Pancreas (tissue), 10 donors: ENCODE results near the gene SPTLC3. TPM values are rescaled to one million over a fixed set of nuclear protein-coding genes. Genes with fewer than 3 reads are reported as not detected.
A peak's percentile ranks its signal among the peaks of the same experiment; 100 is the strongest.

ENCODE experiments used
- ATAC-seq, 4 donors: fragments of 200-7000 bp; cut with Tn5 transposase; one replicate each; pipeline versions ENCODE4 v1.8.0 to v1.9.1; 2020; ENCODE audit warnings: mild to moderate bottlenecking in 4 of 4, moderate library complexity in 4 of 4
- DNase-seq, 6 donors: peaks; one replicate each; pipeline ENCODE4 v3.0.0-alpha.2; 2020
- FAIRE-seq: peaks from 2 replicates; lab custom pipeline; 2012; peaks lifted over from hg19 to GRCh38; lab: Jason Lieb, UNC
- H3K27ac ChIP-seq, 4 donors: fragments of 200-600 bp; sonication (generic); 1 replicate in 3 of 4; 2 replicates in 1 of 4; pipeline versions ENCODE4 v1.5.0 to v1.8.0; 2020
- H3K27me3 ChIP-seq, 4 donors: fragments of 200-600 bp; one replicate each; pipeline ENCODE4 v1.8.0; 2021
- H3K36me3 ChIP-seq, 3 donors: fragments of 200-600 bp; sonication (generic) in 1 of 3; one replicate each; pipeline versions ENCODE4 v1.5.0 to v1.8.0; 2020 to 2021
- H3K4me1 ChIP-seq, 3 donors: fragments of 200-600 bp; one replicate each; pipeline ENCODE4 v1.8.0; 2021
- H3K4me3 ChIP-seq, 4 donors: fragments of 200-600 bp; sonication (generic) in 2 of 4; one replicate each; pipeline versions ENCODE4 v1.5.0 to v1.8.0; 2020 to 2021
- H3K9me3 ChIP-seq, 4 donors: fragments of 200-600 bp; one replicate each; pipeline ENCODE4 v1.8.0; 2021
- WGBS, 2 donors: extraction: QIAGEN DNeasy Blood & Tissue Kit; methylation state at CpG; one replicate each; pipeline ENCODE4 v1.1.7; 2013; 5-methylcytosine and 5-hydroxymethylcytosine counted together
- intact Hi-C, 3 donors: fragments of 100-400 bp; cut with DNase I; formaldehyde crosslinking; loops; one replicate each; pipeline versions ENCODE4 v1.11.1 to v1.14.2; 2022
- polyA plus RNA-seq, 2 donors: library from polyadenylated mRNA; stranded (reverse); fragments of 200-250 nt; gene quantifications; one replicate each; pipeline ENCODE4 v1.2.3, GENCODE V29; 2013
- total RNA-seq, 6 donors: library from RNA; stranded (reverse); fragmentation: NEBNext Ultra II Directional in 4 of 6; extraction: Animal tissue kit (Norgen Biotek cat#: 25700) in 4 of 6; gene quantifications; one replicate each; pipeline versions ENCODE4 v1.2.1 to v1.2.4, GENCODE V29; 2021 to 2023
- TF ChIP-seq, protein P1 (sequence below), 4 donors: fragments of 200-600 bp; sonication (generic) in 3 of 4; IDR thresholded peaks; one replicate each; pipeline versions ENCODE4 v1.5.0 to v1.8.0; 2021; ENCODE audit warnings: antibody characterized with exemption in 4 of 4
- donor health status: healthy with polysubstance abuse.
- donor health status: DM: no; HTN: no; CAD: no; lungs with moderate emphysema.
- donor health status: DM: no; HTN: no; CAD: no.
- donor health status: control.
- donor health status: control.
- donor health status: Bipolar disorder and iron deficiency.
- donor health status: DM: yes; HTN: yes; CAD: no.
- donor health status: DM: no; HTN: no; CAD: no.
- donor health status: DM: no; HTN: no; CAD: no.
- donor health status: DM: yes; HTN: yes; CAD: no.

Gene SPTLC3
- total and polyA plus RNA-seq, 8 donors: 1.5 to 9.3 (median 4.4) TPM

DNA sequence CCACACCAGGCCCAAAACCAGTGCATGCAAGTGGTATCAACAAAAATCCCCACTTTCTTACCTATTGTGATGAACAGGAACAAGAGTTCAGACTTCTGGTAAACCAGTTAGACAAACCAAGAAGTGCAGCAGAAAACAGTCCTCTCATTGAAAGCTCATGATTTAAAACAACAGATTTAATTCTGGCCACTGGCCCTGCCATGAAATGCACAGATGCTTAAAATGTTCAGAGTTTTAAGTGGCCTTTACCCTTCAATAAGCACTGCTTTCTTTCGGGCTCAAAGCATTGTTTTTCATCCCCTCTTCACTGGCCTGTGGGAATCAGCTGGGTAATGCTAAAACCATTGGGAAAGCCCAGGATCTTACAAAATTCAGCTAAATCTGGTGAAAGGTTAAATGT lies 109.9 kb downstream of the SPTLC3 start:
- DNase-seq (no peak), FAIRE-seq (no peak), ATAC-seq (no peak)
- intact Hi-C loops: loop anchor here in 1 of 3 donors (10.0 kb wide), 1 partner anchor 426 kb away; no protein-coding TSS in a partner anchor
- Histone ChIP-seq H3K27ac (no peak overlapping the region), H3K9me3 (no peaks in the 10 kb centered on the region), H3K36me3 (no peaks in the 10 kb centered on the region), H3K4me3 (no peak overlapping the region), H3K4me1 (no peaks in the 10 kb centered on the region), H3K27me3 (no peaks in the 10 kb centered on the region)
- TF ChIP-seq, protein P1, sequence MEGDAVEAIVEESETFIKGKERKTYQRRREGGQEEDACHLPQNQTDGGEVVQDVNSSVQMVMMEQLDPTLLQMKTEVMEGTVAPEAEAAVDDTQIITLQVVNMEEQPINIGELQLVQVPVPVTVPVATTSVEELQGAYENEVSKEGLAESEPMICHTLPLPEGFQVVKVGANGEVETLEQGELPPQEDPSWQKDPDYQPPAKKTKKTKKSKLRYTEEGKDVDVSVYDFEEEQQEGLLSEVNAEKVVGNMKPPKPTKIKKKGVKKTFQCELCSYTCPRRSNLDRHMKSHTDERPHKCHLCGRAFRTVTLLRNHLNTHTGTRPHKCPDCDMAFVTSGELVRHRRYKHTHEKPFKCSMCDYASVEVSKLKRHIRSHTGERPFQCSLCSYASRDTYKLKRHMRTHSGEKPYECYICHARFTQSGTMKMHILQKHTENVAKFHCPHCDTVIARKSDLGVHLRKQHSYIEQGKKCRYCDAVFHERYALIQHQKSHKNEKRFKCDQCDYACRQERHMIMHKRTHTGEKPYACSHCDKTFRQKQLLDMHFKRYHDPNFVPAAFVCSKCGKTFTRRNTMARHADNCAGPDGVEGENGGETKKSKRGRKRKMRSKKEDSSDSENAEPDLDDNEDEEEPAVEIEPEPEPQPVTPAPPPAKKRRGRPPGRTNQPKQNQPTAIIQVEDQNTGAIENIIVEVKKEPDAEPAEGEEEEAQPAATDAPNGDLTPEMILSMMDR (IDR thresholded peaks at IDR 0.05): no peak
- WGBS, 2 donors: 92 to 100% methylated on average over 1 of the region's 1 CpG

DNA sequence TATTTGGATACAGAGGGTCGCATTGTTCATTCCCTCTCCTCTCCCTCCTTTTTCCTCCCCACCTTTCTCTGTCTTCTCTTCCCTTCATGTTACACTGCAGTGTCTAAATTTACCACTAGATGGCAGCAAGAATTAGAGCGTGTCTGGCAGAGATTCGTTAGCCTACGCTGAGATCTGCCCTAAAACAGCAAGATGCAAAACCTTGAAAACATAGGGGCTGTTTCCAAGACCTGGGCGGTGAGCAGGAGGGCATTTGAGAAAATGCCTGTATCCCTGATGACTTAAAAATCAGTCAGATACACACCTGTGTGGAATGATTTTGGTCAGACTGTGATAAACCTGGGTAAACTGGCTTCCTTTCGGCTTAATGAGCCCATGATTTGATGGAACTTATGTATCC lies 110.8 kb downstream of the SPTLC3 start:
- H3K4me3 ChIP-seq: no peak overlapping the region
- ATAC-seq (peak; percentile 91 to 95 (median 93)), FAIRE-seq (peak; percentile 53), DNase-seq (peak in 2 of 6 donors; percentile 14 to 54)
- H3K27me3 ChIP-seq: no peaks in the 10 kb centered on the region
- H3K27ac ChIP-seq: no peak overlapping the region
- TF ChIP-seq, protein P1 (IDR thresholded peaks at IDR 0.05): peak; percentile 60 to 79 (median 74)
- no peaks in the 10 kb centered on the region for H3K36me3 ChIP-seq
- no peaks in the 10 kb centered on the region for H3K9me3 ChIP-seq
- H3K4me1 ChIP-seq: no peaks in the 10 kb centered on the region
- intact Hi-C loops: loop anchor here in 1 of 3 donors (10.0 kb wide), 1 partner anchor 425 kb away; no protein-coding TSS in a partner anchor
- 19 to 20% methylated on average over 6 of the region's 6 CpGs for WGBS, 2 donors

DNA sequence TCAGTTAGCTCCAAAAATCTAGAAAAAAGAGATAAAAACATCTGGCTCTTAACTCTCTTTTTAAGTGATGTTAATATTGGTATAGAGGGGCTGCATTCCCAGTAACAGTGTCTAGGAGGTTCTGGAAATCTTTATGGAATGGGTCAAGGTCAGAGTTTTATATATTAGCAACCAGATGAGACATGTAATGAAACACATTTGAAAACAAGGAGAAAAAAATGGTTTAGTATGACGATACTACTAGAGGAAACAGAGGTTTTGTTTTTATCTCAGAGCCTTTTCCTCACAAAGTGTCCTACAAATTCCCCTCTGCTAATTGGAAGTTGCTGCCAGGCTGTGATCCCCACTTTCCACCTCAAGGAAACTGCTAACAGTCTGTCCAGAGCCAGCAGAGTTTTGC lies 111.7 kb downstream of the SPTLC3 start:
- intact Hi-C loops: loop anchor here in 2 of 3 donors (5.0 to 10.0 kb wide), 3 partner anchors 144 to 654 kb away; no protein-coding TSS in a partner anchor
- H3K36me3 ChIP-seq: no peaks in the 10 kb centered on the region

DNA sequence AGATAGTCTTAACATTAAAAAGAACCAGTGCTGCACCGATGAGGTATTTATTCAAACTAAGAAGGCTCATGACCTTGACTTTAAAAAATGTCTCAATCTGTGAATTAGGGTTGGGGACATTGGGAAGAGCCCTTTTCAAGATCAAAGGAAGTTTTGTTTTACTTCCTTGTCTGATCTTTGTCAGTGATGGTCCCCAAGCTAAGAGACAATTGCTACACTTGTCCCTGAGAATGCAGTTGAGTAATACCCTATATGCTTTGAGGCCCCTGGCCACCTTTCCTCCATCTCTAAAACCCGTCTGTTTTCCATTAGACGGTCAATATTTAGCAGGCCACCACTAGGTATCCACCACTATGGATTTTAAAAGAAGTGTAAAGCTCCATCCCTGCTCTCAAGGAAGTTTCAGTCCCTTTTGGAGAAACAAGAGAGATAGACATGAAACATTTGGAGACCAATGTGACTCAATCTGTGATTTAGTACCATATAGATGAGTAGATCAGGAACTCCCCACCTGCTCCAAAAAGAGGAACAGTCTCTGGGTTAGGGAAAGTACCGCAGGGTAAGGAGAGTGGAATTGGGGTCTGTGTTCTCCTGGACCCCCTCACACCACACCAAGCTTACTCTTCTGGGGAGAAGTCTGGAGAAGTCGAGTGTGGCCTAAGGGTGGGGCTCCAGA lies 113.2 kb downstream of the SPTLC3 start:
- H3K27me3 ChIP-seq: no peaks in the 10 kb centered on the region
- ATAC-seq (no peak), FAIRE-seq (no peak), DNase-seq (no peak)
- no peaks in the 10 kb centered on the region for H3K9me3 ChIP-seq
- H3K4me1 ChIP-seq: no peaks in the 10 kb centered on the region
- no peaks in the 10 kb centered on the region for H3K36me3 ChIP-seq
- H3K4me3 ChIP-seq: no peak overlapping the region
- H3K27ac ChIP-seq: no peak overlapping the region
- TF ChIP-seq, protein P1 (IDR thresholded peaks at IDR 0.05): no peak
- 85 to 91% methylated on average over 5 of the region's 5 CpGs for WGBS, 2 donors
- intact Hi-C loops: loop anchor here in 2 of 3 donors (5.0 to 10.0 kb wide), 3 partner anchors 143 to 653 kb away; no protein-coding TSS in a partner anchor

More for the DNA sequence above, 111.7 kb downstream of the SPTLC3 start:
- H3K4me3 ChIP-seq: no peak overlapping the region
- no peaks in the 10 kb centered on the region for H3K4me1 ChIP-seq
- H3K27me3 ChIP-seq: no peaks in the 10 kb centered on the region
- TF ChIP-seq, protein P1 (IDR thresholded peaks at IDR 0.05): no peak
- H3K27ac ChIP-seq: no peak overlapping the region
- 53 to 62% methylated on average over 1 of the region's 1 CpG for WGBS, 2 donors
- no peak for FAIRE-seq
- ATAC-seq: no peak
- DNase-seq: no peak
- H3K9me3 ChIP-seq: no peaks in the 10 kb centered on the region

DNA sequence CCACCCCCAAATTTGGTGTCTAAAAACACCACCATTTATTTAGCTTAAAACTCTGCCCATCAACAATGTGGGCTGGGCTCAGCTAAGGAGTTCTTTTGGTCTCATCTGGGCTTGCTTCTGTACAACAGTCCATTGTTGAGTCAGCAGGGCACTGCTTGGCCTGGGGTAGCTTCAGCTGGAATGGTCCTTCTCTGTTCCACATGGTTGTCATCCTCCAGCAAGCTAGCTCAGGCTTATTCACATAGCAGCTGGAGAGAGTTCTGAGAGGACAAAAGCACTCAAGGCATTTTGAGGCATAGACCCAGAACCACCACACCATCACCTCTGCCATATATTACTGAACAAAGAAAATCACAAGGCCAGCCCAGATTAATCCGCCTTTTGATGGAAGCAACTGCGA lies 116.7 kb downstream of the SPTLC3 start:
- TF ChIP-seq, protein P1 (IDR thresholded peaks at IDR 0.05): no peak
- FAIRE-seq: no peak
- intact Hi-C loops: loop anchor here in 1 of 3 donors (10.0 kb wide), 2 partner anchors 139 to 649 kb away; no protein-coding TSS in a partner anchor
- no peaks in the 10 kb centered on the region for H3K36me3 ChIP-seq
- H3K4me1 ChIP-seq: no peaks in the 10 kb centered on the region
- no peak for DNase-seq
- 97 to 98% methylated on average over 2 of the region's 2 CpGs for WGBS, 2 donors
- H3K9me3 ChIP-seq: no peaks in the 10 kb centered on the region
- ATAC-seq: no peak
- H3K27me3 ChIP-seq: no peaks in the 10 kb centered on the region
- H3K27ac ChIP-seq: no peak overlapping the region
- no peak overlapping the region for H3K4me3 ChIP-seq
